ENCODE measurements around the gene BBS2.

GRCh38 chr16:56520251-56520577 is 390 bp upstream of the BBS2 start:
- no peak for TF ChIP-seq FOXA1 (IDR thresholded peaks at IDR 0.05)
- no peak for TF ChIP-seq YY1 (IDR thresholded peaks at IDR 0.05)
- no peak for TF ChIP-seq CTCF (IDR thresholded peaks at IDR 0.05; ENCODE audit: low read depth, low read length, missing input control)
- no peak for TF ChIP-seq GABPA (IDR thresholded peaks at IDR 0.05 in 1 of 2, conservative IDR thresholded peaks at IDR 0.05 in 1 of 2)
- no peak for TF ChIP-seq MAX (IDR thresholded peaks at IDR 0.05)
- no peak for TF ChIP-seq JUND (IDR thresholded peaks at IDR 0.05)
- TF ChIP-seq EGR1 (IDR thresholded peaks at IDR 0.05; ENCODE audit: low read depth in 2 of 2), result no peak
- TF ChIP-seq REST (IDR thresholded peaks at IDR 0.05), result no peak
- TF ChIP-seq SP1 (IDR thresholded peaks at IDR 0.05), result no peak
- TF ChIP-seq RAD21 (IDR thresholded peaks at IDR 0.05), result no peak
- TF ChIP-seq TAF1 (conservative IDR thresholded peaks at IDR 0.05), result no peak

All from liver (tissue), 3 donors.